Activated T-cell treated with anti-CD3 and anti-CD28 coated beads for 4 hours (primary cell): ENCODE data around the gene ACTG1.

Experiments
- DNase-seq: peaks from one replicate; pipeline ENCODE4 v3.0.0-alpha.2; 2020

ACTG1 gene

GRCh38 chr17:81544281-81544974 lies 31.8 kb upstream of the ACTG1 start:
- no peak for DNase-seq

- DNase-seq: no peak
Measured at GRCh38 chr17:81543756-81544155, 31.2 kb upstream of the ACTG1 start.

GRCh38 chr17:81543339-81543675 lies 30.7 kb upstream of the ACTG1 start:
- DNase-seq: no peak

- no peak for DNase-seq
Measured at GRCh38 chr17:81542431-81543338, 30.1 kb upstream of the ACTG1 start.

GRCh38 chr17:81541123-81541522 lies 28.5 kb upstream of the ACTG1 start:
- no peak for DNase-seq

- DNase-seq: no peak
Measured at GRCh38 chr17:81540676-81541027, 28.1 kb upstream of the ACTG1 start.

GRCh38 chr17:81539961-81540675 lies 27.5 kb upstream of the ACTG1 start:
- no peak for DNase-seq

GRCh38 chr17:81539571-81539900 lies 26.9 kb upstream of the ACTG1 start:
- no peak for DNase-seq

- DNase-seq: no peak
Measured at GRCh38 chr17:81538651-81539570, 26.3 kb upstream of the ACTG1 start.

GRCh38 chr17:81537856-81538555 lies 25.4 kb upstream of the ACTG1 start:
- DNase-seq: no peak

- peak; percentile 29 for DNase-seq
Measured at GRCh38 chr17:81537343-81537855, 24.8 kb upstream of the ACTG1 start.

GRCh38 chr17:81536299-81537290 lies 24.0 kb upstream of the ACTG1 start:
- no peak for DNase-seq

GRCh38 chr17:81535480-81536298 lies 23.1 kb upstream of the ACTG1 start:
- DNase-seq: no peak

GRCh38 chr17:81535007-81535328 lies 22.4 kb upstream of the ACTG1 start:
- DNase-seq: no peak

GRCh38 chr17:81534157-81535006 lies 21.8 kb upstream of the ACTG1 start:
- no peak for DNase-seq

GRCh38 chr17:81533339-81534141 lies 20.9 kb upstream of the ACTG1 start:
- no peak for DNase-seq

GRCh38 chr17:81532490-81533287 lies 20.1 kb upstream of the ACTG1 start:
- no peak for DNase-seq
